NCI-H2227 (cell line): ENCODE results near the gene TREML4.
"Not testable (repeated sequence)": the region's sequence is repeated elsewhere in the genome, so short reads cannot be mapped to it uniquely, and the experiment has no call there.

Experiments
- DNase-seq: peaks from one replicate; lab custom pipeline; 2025; ENCODE audit not compliant: unreplicated experiment; lab: John Stamatoyannopoulos, UW

TREML4 gene, protein sequence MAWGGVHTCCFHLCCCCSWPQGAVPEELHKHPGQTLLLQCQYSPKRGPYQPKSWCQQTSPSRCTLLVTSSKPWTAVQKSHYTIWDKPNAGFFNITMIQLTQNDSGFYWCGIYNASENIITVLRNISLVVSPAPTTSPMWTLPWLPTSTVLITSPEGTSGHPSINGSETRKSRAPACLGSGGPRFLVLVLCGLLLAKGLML

GRCh38 chr6:41228096-41228495 lies at the start of gene TREML4:
TSS of gene TREML4 (plus strand) at chr6:41228349. CDS start at chr6:41228428, 79 bp downstream.
- DNase-seq, result no peak

- DNase-seq, result no peak
Measured at GRCh38 chr6:41179163-41179562, 49.0 kb upstream of the TREML4 start.

DNA sequence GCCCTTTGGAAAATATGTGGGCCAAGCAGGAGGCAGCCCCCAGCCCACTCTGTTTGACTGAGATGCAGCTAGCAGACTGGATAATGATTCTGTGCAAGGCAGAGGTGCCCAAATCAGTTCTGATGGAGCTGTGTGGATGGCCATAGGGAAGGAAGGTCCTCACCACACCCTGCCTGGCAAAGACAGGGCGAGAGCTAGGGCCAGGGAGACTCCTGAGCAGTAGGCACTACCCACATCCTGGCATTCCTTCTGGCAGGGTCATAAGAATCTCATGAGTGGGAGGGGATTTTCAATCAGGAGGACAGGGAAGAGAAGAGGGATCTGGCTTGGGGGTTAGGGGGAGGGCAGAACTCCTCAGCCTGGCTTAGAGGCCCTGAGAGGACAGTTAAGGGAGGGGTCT lies 46.6 kb upstream of the TREML4 start:
- no peak for DNase-seq

DNA sequence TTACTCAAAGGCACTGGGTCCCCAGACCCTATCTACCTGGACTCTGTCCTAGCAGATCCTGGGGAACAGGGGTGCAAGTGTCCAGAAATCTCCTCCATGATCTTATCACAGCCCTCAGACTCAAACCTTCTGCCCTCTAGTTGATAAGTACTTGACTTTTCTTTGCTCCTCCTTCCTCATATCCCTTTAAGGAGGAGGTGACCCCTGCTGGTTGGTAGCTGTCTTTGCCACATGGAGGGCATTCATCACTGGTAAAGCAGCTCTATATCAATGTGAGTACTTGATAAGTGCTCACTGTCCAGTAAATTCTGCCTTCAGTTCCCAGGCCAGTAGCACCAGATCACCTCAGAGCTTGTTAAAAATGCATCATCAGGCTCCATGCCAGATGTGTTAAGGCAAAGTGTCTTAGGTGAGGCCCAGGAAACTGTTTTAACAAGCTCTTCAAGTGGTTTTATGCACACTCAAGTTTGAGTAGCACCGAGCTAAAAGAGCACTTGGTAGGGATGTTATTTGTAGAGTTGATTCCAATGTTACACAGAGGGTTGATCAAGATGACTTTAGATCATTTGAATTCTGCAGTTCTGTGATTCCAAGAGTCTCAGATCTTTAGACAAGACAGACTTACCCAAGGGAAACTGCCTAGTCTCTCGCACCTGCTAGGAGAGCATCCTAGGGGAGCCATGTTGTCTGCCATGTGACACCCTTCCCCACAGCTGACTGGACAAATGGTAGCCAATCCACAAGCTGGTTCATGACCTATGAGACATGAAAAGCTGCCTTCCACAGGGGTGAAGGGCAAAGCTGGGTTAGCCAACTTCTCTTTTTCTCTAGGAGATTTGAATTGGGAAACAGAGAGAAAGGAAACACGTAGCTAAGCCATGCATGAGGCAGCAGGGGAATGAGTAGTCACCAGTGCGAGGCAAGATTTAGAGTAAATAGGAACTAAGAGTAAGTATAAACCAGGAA lies 45.8 kb upstream of the TREML4 start:
- peak; percentile 6 for DNase-seq

DNA sequence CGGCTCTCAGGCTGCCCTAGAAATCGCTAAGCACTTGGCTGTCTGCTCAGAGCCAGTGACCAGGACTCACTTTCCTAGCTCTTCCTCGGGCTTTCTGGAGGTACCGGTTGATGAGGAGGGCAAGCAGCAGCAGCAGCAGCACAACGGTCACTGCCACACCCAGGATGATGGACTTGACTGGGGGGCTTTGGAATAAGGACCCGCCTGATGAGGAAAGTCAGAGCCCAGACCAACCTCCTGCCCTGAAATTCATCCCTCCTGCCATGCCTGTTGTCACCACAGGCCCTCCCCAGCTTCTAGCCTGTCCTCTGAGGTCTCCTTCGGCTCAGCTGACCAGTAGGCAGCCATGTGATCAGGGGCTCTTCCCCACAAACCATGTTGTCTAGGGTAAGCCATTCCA lies 43.4 kb upstream of the TREML4 start:
- DNase-seq, result no peak

- no peak for DNase-seq
Measured at GRCh38 chr6:41186031-41186562, 42.1 kb upstream of the TREML4 start.

DNA sequence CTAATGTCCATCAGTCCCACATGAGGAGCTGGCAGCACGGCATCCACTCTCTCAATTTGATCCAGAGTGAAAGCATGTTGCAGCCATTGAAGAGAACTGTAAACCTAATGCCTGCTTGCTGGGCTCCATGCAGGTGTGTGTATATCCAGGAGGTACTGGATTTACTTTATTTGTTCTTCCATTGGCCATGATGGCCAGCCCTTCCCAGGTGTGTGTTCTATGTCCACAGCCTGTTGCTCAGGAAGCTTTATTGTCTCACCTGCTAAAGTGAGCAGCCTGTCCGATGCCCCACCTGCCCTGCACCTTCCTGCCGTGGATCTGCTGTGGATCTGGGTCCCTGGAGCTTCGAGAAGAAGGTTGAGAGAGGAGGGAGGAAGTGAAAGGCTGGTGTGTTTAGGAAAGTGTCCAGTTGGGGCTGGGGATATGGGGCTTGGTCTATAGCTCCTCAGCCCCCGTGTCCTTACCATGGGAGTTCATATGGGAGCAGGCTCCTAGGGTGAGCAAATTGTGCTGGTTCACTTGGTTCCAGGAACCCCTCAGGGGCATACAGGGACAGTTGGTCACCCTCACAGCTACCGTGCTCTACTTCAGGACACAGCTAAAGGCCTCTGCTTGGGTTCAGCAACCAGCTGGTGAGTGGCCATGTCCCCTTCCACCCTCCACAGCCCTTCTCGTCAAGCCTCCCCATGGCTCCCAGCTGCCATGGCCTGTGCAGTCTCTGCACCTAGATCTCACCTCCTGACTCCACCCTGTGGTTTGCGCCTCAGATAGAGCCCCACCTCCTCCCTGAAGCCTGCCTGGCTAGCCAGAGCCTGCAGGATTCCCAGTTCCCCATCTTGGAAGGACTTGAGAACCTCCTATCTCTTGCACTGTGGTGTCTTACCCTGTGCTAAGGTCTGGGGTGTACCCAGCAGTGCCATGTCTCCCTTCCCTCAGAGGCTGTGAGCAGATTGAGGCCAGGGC lies 39.9 kb upstream of the TREML4 start:
- no peak for DNase-seq

DNA sequence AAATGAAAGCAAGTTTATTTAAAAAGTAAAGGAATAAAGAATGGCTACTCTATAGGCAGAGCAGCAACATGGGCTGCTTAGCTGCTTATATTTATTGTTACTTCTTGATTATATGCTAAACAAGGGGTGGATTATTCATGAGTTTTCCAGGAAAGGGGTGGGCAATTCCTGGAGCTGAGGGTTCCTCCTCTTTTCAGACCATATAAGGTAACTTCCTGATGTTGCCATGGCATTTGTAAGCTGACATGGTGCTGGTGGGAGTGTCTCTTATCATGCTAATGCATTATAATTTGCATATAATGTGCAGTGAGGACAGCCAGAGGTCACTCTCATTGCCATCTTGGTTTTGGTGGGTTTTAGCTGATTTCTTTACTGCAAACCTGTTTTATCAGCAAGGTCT lies 39.1 kb upstream of the TREML4 start:
- not testable (repeated sequence) for DNase-seq

DNA sequence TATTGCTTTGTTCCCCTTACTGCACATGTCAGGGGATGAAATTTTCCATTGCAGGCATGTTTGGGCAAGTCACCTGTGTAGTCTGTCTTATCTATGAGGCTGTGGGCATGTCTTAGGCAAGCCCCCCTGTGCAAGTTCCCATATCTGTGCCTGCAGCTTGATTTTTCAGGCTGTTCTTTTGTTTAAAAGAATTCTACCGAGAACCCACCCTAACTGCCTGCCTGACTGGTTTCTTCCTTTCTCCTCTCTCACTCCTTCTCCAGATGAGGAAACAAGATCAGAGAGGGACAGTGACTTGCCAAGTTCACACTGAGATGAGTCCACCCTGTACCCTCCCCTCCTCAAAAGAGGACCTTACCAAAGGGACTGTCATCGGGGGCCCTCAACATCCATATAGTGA lies 38.2 kb upstream of the TREML4 start:
- no peak for DNase-seq

- no peak for DNase-seq
Measured at GRCh38 chr6:41190791-41191190, 37.4 kb upstream of the TREML4 start.

GRCh38 chr6:41191569-41191968 lies 36.6 kb upstream of the TREML4 start:
- no peak for DNase-seq

- DNase-seq, result no peak
Measured at GRCh38 chr6:41193171-41193734, 34.9 kb upstream of the TREML4 start.

DNA sequence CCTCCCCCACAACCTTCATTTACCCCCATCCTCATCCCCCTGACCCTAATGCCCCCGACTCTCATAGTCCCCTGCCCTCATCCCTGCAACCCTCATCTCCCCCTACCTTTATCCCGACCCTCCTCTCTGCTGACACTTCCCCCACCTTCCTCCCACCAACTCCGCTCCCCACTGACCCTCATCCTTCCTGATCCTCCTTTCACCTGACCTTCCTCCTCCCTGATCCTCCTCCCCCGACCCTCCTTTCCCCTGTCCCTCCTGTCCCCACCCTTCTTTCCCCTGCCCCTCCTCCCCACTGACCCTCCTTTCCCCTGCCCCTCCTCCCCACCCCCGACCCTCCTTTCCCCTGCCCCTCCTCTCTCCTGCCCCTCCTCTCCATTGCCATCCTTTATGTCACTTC lies 34.3 kb upstream of the TREML4 start:
- no peak for DNase-seq

- DNase-seq, result no peak
Measured at GRCh38 chr6:41194386-41194785, 33.8 kb upstream of the TREML4 start.

- DNase-seq, result no peak
Measured at GRCh38 chr6:41197234-41197633, 30.9 kb upstream of the TREML4 start.

- no peak for DNase-seq
Measured at GRCh38 chr6:41199552-41200246, 28.4 kb upstream of the TREML4 start.

- no peak for DNase-seq
Measured at GRCh38 chr6:41200296-41200900, 27.8 kb upstream of the TREML4 start.

DNA sequence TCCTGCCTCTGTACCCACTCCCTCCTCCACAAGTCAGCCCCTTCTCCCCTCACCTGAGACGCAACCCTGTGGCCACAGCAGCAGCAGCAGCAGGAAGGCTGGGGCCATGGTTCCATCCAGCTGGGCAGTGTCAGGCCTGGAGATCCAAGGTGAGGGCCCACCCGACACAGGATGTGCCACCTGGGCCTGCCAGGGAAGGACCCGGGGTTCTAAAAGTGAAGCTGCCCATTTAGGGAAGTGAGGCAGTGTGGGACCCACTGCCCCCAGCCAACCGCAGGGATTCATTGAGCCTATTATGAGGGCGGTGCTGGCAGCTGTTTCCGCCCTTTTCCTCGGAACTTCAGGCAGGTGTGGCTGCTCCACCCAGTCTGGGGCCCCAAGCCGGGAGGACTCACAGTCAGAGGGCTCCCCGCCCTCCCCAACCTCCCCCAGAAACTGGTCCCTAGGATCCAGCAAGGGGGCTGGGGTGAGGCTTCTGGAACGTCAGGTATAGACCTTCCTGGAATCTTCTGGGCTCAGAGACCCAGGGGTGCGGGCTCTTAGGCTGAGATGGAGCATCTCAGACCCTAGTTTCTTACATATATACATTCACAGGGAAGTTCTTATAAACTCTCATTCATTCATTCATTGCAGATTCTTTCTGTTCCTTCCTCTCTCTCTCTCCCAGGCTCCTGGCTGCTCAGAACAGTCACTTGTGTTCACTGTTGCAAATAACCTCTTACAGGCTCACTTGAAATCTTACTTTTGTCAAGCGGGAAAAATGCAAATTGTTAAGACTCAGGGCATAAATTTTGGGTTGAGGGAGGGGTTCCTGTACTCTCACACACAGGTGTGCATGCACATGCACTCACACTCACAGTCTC lies 27.0 kb upstream of the TREML4 start, which contains the start of gene TREML2:
Gene TREML2 (minus strand): TSS at position 249 of the 863 bp plus-strand sequence. CDS start 141 bp downstream, at position 108.
- DNase-seq, result no peak
